HCT116 (cell line): Measurements from ENCODE around the gene FOXJ1. TPM values are rescaled to one million over a fixed set of nuclear protein-coding genes. Genes with fewer than 3 reads are reported as not detected.

ENCODE experiments used
- ATAC-seq: fragments of 200-7000 bp; cut with Tn5 transposase; 2 replicates; pipeline ENCODE4 v1.9.1; 2020; ENCODE audit warnings: mild to moderate bottlenecking, moderate library complexity
- BruUV-seq: library from RNA; stranded (reverse); fragments of 400-500 nt; replicated peaks from 2 replicates; lab custom pipeline; 2021; lab: Mats Ljungman, UMichigan
- CTCF ChIA-PET: fragments of 300-600 bp; sonication (Branson Sonifier 250); formaldehyde crosslinking; loops from one replicate; lab custom pipeline; 2021; ENCODE audit warnings: antibody characterized with exemption; lab: Charles Lee
- POLR2A ChIA-PET: fragments of 300-600, 350-600 bp; sonication (Branson Sonifier 250); formaldehyde crosslinking; loops from one replicate; lab custom pipeline; 2021; ENCODE audit warnings: antibody characterized with exemption; lab: Charles Lee
- RAD21 ChIA-PET, 2 experiments: fragments of 300-600 bp; sonication (Branson Sonifier 250); formaldehyde crosslinking; loops; one replicate each; lab custom pipeline; 2023; ENCODE audit warnings: low total read pairs in 2 of 2; ENCODE audit not compliant: uncharacterized antibody in 2 of 2, unreplicated experiment in 2 of 2, low non-redundant PET in 1 of 2; lab: Charles Lee
- DNase-seq: peaks from one replicate; pipeline ENCODE4 v3.0.0-alpha.2; 2010; ENCODE audit warnings: low read depth, low spot score
- H2AFZ ChIP-seq: fragments of 200-600 bp; shearing (Covaris generic), sonication (generic); 2 replicates; pipeline ENCODE4 v1.6.1; 2017; ENCODE audit warnings: low read depth, mixed run types, mixed read lengths, antibody characterized with exemption, low read length; ENCODE audit not compliant: poor library complexity, severe bottlenecking
- H3K27ac ChIP-seq: 2 replicates; pipeline ENCODE4 v1.5.1; 2012; ENCODE audit warnings: low read depth, low read length
- H3K27me3 ChIP-seq: fragments of 200-600 bp; sonication (generic); 2 replicates; pipeline ENCODE4 v1.6.1; 2016; ENCODE audit warnings: mixed run types, low read length, mixed read lengths; ENCODE audit not compliant: insufficient read depth
- H3K36me3 ChIP-seq, 2 experiments: fragments of 200-500 bp in 1 of 2; fragments of 200-600 bp in 1 of 2; sonication (Bioruptor generic) in 1 of 2; sonication (generic) in 1 of 2; 2 replicates each; pipeline versions ENCODE4 v1.5.1 to v1.6.1; 2014 to 2016; ENCODE audit warnings: low read length in 2 of 2, inconsistent platforms in 1 of 2, mixed read lengths in 1 of 2, mixed run types in 1 of 2; ENCODE audit not compliant: insufficient read depth in 2 of 2, control insufficient read depth in 1 of 2
- H3K4me1 ChIP-seq, 2 experiments: fragments of 200-600 bp in 1 of 2; sonication (generic) in 1 of 2; 2 replicates each; pipeline versions ENCODE4 v1.5.1 to v1.6.1; 2012 to 2017; ENCODE audit warnings: low read length in 2 of 2, inconsistent platforms in 1 of 2, mild to moderate bottlenecking in 1 of 2, mixed read lengths in 1 of 2, mixed run types in 1 of 2, moderate library complexity in 1 of 2; ENCODE audit not compliant: insufficient read depth in 2 of 2, control insufficient read depth in 1 of 2
- H3K4me2 ChIP-seq: fragments of 200-600 bp; sonication (generic); 2 replicates; pipeline ENCODE4 v1.6.1; 2017; ENCODE audit warnings: mixed run types, low read length, mixed read lengths
- H3K4me3 ChIP-seq, 2 experiments: fragments of 200-600 bp in 1 of 2; sonication (generic) in 1 of 2; replicated peaks in 1 of 2; 2 replicates each; pipeline ENCODE4 v1.5.1; 2011 to 2016; ENCODE audit warnings: low read length in 2 of 2, control low read depth in 1 of 2, low read depth in 1 of 2, mild to moderate bottlenecking in 1 of 2, mixed read lengths in 1 of 2, mixed run types in 1 of 2
- H3K79me2 ChIP-seq: fragments of 200-600 bp; sonication (generic); 2 replicates; pipeline ENCODE4 v1.6.1; 2017; ENCODE audit warnings: mild to moderate bottlenecking, mixed run types, low read length, moderate library complexity, mixed read lengths; ENCODE audit not compliant: insufficient read depth
- H3K9ac ChIP-seq: fragments of 200-600 bp; sonication (generic); 2 replicates; pipeline ENCODE4 v1.6.1; 2016; ENCODE audit warnings: low read length, mixed read lengths
- H3K9me2 ChIP-seq: fragments of 200-600 bp; sonication (generic), shearing (Covaris generic); 2 replicates; pipeline ENCODE4 v1.6.1; 2017; ENCODE audit warnings: mixed run types, mild to moderate bottlenecking, moderate library complexity; ENCODE audit not compliant: insufficient read depth
- H3K9me3 ChIP-seq, 2 experiments: fragments of 200-500 bp in 1 of 2; fragments of 200-600 bp in 1 of 2; sonication (Bioruptor generic) in 1 of 2; sonication (generic) in 1 of 2; 2 replicates each; pipeline ENCODE4 v1.6.1; 2014 to 2017; ENCODE audit warnings: low read length in 2 of 2, mixed read lengths in 2 of 2, inconsistent platforms in 1 of 2, low read depth in 1 of 2, mild to moderate bottlenecking in 1 of 2, mixed run types in 1 of 2, moderate library complexity in 1 of 2; ENCODE audit not compliant: control insufficient read depth in 1 of 2, insufficient read depth in 1 of 2
- H4K20me1 ChIP-seq: fragments of 200-600 bp; sonication (generic), shearing (Covaris generic); 2 replicates; pipeline ENCODE4 v1.6.1; 2017; ENCODE audit warnings: mixed run types, mild to moderate bottlenecking, moderate library complexity; ENCODE audit not compliant: insufficient read depth
- ATF3 ChIP-seq: IDR thresholded peaks from 2 replicates; pipeline ENCODE4 v1.6.1; 2012
- CBX3 ChIP-seq: IDR thresholded peaks from 2 replicates; pipeline ENCODE4 v1.6.1; 2012; ENCODE audit warnings: low read depth
- EGR1 ChIP-seq: IDR thresholded peaks from 2 replicates; pipeline ENCODE4 v1.6.1; 2012; ENCODE audit warnings: low read depth
- ELF1 ChIP-seq: IDR thresholded peaks from 2 replicates; pipeline ENCODE4 v1.6.1; 2012; ENCODE audit warnings: low read depth, borderline replicate concordance
- EZH2 ChIP-seq: fragments of 200-600 bp; sonication (generic); IDR thresholded peaks from 2 replicates; pipeline ENCODE4 v1.6.1; 2017; ENCODE audit warnings: antibody characterized with exemption, mixed run types
- MAX ChIP-seq: IDR thresholded peaks from 2 replicates; pipeline ENCODE4 v1.6.1; 2012
- POLR2A ChIP-seq: IDR thresholded peaks from 2 replicates; pipeline ENCODE4 v1.7.0; 2011; ENCODE audit warnings: borderline replicate concordance; ENCODE audit not compliant: insufficient read depth, insufficient read length; ENCODE audit errors: extremely low read depth
- SIN3A ChIP-seq: IDR thresholded peaks from 2 replicates; pipeline ENCODE4 v1.6.1; 2012; ENCODE audit warnings: low read depth
- YY1 ChIP-seq: IDR thresholded peaks from 2 replicates; pipeline ENCODE4 v1.6.1; 2011; ENCODE audit warnings: low read length, low read depth, moderate library complexity, mild to moderate bottlenecking; ENCODE audit not compliant: insufficient replicate concordance; ENCODE audit errors: extremely low read depth
- ZBTB33 ChIP-seq: IDR thresholded peaks from 2 replicates; pipeline ENCODE4 v1.6.1; 2011; ENCODE audit warnings: mild to moderate bottlenecking, low read length, moderate library complexity; ENCODE audit not compliant: insufficient replicate concordance; ENCODE audit errors: extremely low read depth
- intact Hi-C: fragments of 100-400 bp; cut with micrococcal nuclease; formaldehyde crosslinking; loops from 2 replicates; pipeline ENCODE4 v1.10.0; 2022
- total RNA-seq: library from RNA; stranded (reverse); gene quantifications from one replicate; pipeline ENCODE4 v1.2.1, GENCODE V29; 2021; ENCODE audit not compliant: unreplicated experiment

FOXJ1 gene
- total RNA-seq, 1 experiment from 2014 or later = 0.61 TPM

GRCh38 chr17:76121932-76122430 is 19.1 kb downstream of the FOXJ1 start:
- no peak overlapping the region for H3K4me3 ChIP-seq
- ATAC-seq = no peak
- ChIA-PET POLR2A (interaction anchor here (1.0 kb wide), 2 partner anchors 141 to 157 kb away, joined by 3 to 5 read pairs; no protein-coding TSS in a partner anchor), RAD21 (interaction anchor here (0.7 to 1.3 kb wide), 8 partner anchors 11 to 522 kb away, joined by 3 to 12 read pairs (median 6); partner anchors contain the start of gene ST6GALNAC1 (in 1 of the 2)), CTCF (interaction anchor here (0.5 to 10.0 kb wide), 15 partner anchors 8 to 175 kb away, joined by 3 to 132 read pairs (median 4); no protein-coding TSS in a partner anchor)
- no peak overlapping the region for H2AFZ ChIP-seq
- BruUV-seq = no TSS peak
- intact Hi-C loops = loop anchor here (1.0 kb wide), 2 partner anchors 60 to 157 kb away; no protein-coding TSS in a partner anchor
- no peaks in the 10 kb centered on the region for H3K27me3 ChIP-seq
- no peaks in the 10 kb centered on the region for H4K20me1 ChIP-seq
- H3K79me2 ChIP-seq = no peaks in the 10 kb centered on the region
- DNase-seq = no peak
- peak overlapping the region; percentile 37; the same call in 1 of the 2 replicates for H3K9ac ChIP-seq
- H3K36me3 ChIP-seq = no peaks in the 10 kb centered on the region
- H3K9me2 ChIP-seq = no peaks in the 10 kb centered on the region
- peak overlapping the region; percentile 47; the same call in 1 of the 2 replicates for H3K27ac ChIP-seq
- TF ChIP-seq EZH2 (no peak), ZBTB33 (no peak), YY1 (no peak), EGR1 (no peak), POLR2A (no peak), SIN3A (no peak), MAX (no peak), ELF1 (no peak), CBX3 (no peak), ATF3 (no peak)
- H3K9me3 ChIP-seq = no peaks in the 10 kb centered on the region
- peak overlapping the region; percentile 72; the same call in 1 of the 2 replicates for H3K4me2 ChIP-seq
- peaks cover 0 to 15% of the 10 kb centered on the region in 2 experiments; a peak in 2 of 4 replicates for H3K4me1 ChIP-seq
